GM12878 (cell line): Measurements from ENCODE around the gene PLEKHA5. TPM values are rescaled to one million over a fixed set of nuclear protein-coding genes. Genes with fewer than 3 reads are reported as not detected.

ENCODE experiments used
- ATAC-seq: fragments of 200-7000 bp; cut with Tn5 transposase; 3 replicates; pipeline ENCODE4 v1.9.1; 2020; ENCODE audit warnings: mild to moderate bottlenecking, moderate library complexity
- BruUV-seq: library from RNA; stranded (reverse); fragments of 400-500 nt; replicated peaks from 2 replicates; lab custom pipeline; 2021; lab: Mats Ljungman, UMichigan
- CTCF ChIA-PET: fragments of 300-600 bp; sonication (Branson Sonifier 250); formaldehyde crosslinking; extraction: SDS; loops from one replicate; lab custom pipeline; 2021; ENCODE audit warnings: inconsistent platforms; lab: Yijun Ruan, JAX
- POLR2A ChIA-PET: fragments of 350-600 bp; formaldehyde crosslinking; extraction: SDS; loops from one replicate; lab custom pipeline; 2021; ENCODE audit warnings: inconsistent platforms; lab: Charles Lee
- RAD21 ChIA-PET: fragments of 300-600 bp; sonication (Branson Sonifier 250); formaldehyde crosslinking; loops from one replicate; lab custom pipeline; 2023; ENCODE audit warnings: antibody characterized with exemption; ENCODE audit not compliant: unreplicated experiment; lab: Charles Lee
- SMC1A ChIA-PET: fragments of 300-600 bp; sonication (Branson Sonifier 250); formaldehyde crosslinking; loops from one replicate; lab custom pipeline; 2023; ENCODE audit not compliant: unreplicated experiment, uncharacterized antibody; lab: Charles Lee
- DNase-seq: peaks from one replicate; pipeline ENCODE4 v3.0.0-alpha.2; 2011; ENCODE audit warnings: low read depth, low spot score
- FAIRE-seq: peaks from 3 replicates; lab custom pipeline; 2011; peaks lifted over from hg19 to GRCh38; lab: Jason Lieb, UNC
- H2AFZ ChIP-seq: 2 replicates; pipeline ENCODE4 v1.6.0; 2011; ENCODE audit warnings: low read depth, low read length, control low read depth; ENCODE audit not compliant: control insufficient read depth
- H3K27ac ChIP-seq: 2 replicates; pipeline ENCODE4 v1.5.1; 2011; ENCODE audit warnings: control low read depth; ENCODE audit not compliant: control insufficient read depth, insufficient read depth
- H3K27me3 ChIP-seq, 2 experiments: replicated peaks in 1 of 2; 2 replicates each; pipeline versions ENCODE4 v1.6.0 to v1.6.1; 2011; ENCODE audit warnings: low read length in 1 of 2; ENCODE audit not compliant: control insufficient read depth in 2 of 2, insufficient read depth in 2 of 2
- H3K36me3 ChIP-seq, 2 experiments: 2 replicates each; pipeline ENCODE4 v1.5.1; 2011; ENCODE audit warnings: low read length in 1 of 2; ENCODE audit not compliant: control insufficient read depth in 2 of 2, insufficient read depth in 2 of 2
- H3K4me1 ChIP-seq: 2 replicates; pipeline ENCODE4 v1.6.1; 2011; ENCODE audit warnings: mild to moderate bottlenecking, low read length, moderate library complexity, mixed read lengths; ENCODE audit not compliant: control insufficient read depth, insufficient read depth
- H3K4me2 ChIP-seq: 2 replicates; pipeline ENCODE4 v1.6.0; 2011; ENCODE audit warnings: control low read depth; ENCODE audit not compliant: control insufficient read depth, insufficient read depth
- H3K4me3 ChIP-seq: fragments of 200-600 bp; sonication (generic); 2 replicates; pipeline ENCODE4 v1.5.1; 2016
- H3K79me2 ChIP-seq: 2 replicates; pipeline ENCODE4 v1.6.0; 2011; ENCODE audit warnings: low read length; ENCODE audit not compliant: control insufficient read depth, insufficient read depth
- H3K9ac ChIP-seq: 2 replicates; pipeline ENCODE4 v1.8.0; 2011; ENCODE audit warnings: low read length, control low read depth, mixed read lengths; ENCODE audit not compliant: control insufficient read depth, insufficient read depth
- H3K9me3 ChIP-seq: replicated peaks from 3 replicates; pipeline ENCODE4 v1.5.1; 2011; ENCODE audit warnings: mild to moderate bottlenecking, low read length; ENCODE audit not compliant: control insufficient read depth, insufficient read depth
- H4K20me1 ChIP-seq: 2 replicates; pipeline ENCODE4 v1.6.0; 2011; ENCODE audit not compliant: control insufficient read depth, insufficient read depth
- ATF3 ChIP-seq: IDR thresholded peaks from 2 replicates; pipeline ENCODE4 v1.6.1; 2011; ENCODE audit warnings: low read depth, mild to moderate bottlenecking, low read length, moderate library complexity, borderline replicate concordance; ENCODE audit errors: extremely low read depth
- E4F1 ChIP-seq: fragments of 450-650 bp; IDR thresholded peaks from 2 replicates; pipeline ENCODE4 v1.6.1; 2018; ENCODE audit warnings: borderline replicate concordance, mild to moderate bottlenecking; ENCODE audit not compliant: partially characterized antibody
- ETV6 ChIP-seq, 2 experiments: fragments of 450-650 bp in 1 of 2; IDR thresholded peaks in 1 of 2; conservative IDR thresholded peaks in 1 of 2; 2 replicates each; pipeline ENCODE4 v1.6.1; 2014; ENCODE audit warnings: antibody characterized with exemption in 1 of 2, borderline replicate concordance in 1 of 2, low read depth in 1 of 2, mild to moderate bottlenecking in 1 of 2, moderate library complexity in 1 of 2
- FOXK2 ChIP-seq: fragments of 450-650 bp; IDR thresholded peaks from 2 replicates; pipeline ENCODE4 v1.6.1; 2017; ENCODE audit warnings: mild to moderate bottlenecking, moderate library complexity
- FOXM1 ChIP-seq: IDR thresholded peaks from 2 replicates; pipeline ENCODE4 v1.6.1; 2012; ENCODE audit warnings: low read depth, mild to moderate bottlenecking, inconsistent platforms, low read length, moderate library complexity
- GABPA ChIP-seq: IDR thresholded peaks from 2 replicates; pipeline ENCODE4 v1.6.1; 2014; ENCODE audit warnings: antibody characterized with exemption, low read depth, mild to moderate bottlenecking, inconsistent platforms
- IKZF2 ChIP-seq, 2 experiments: fragments of 450-650 bp; IDR thresholded peaks; 2 replicates each; pipeline ENCODE4 v1.6.1; 2017; ENCODE audit warnings: mild to moderate bottlenecking in 2 of 2, moderate library complexity in 2 of 2
- MLLT1 ChIP-seq: fragments of 450-650 bp; IDR thresholded peaks from 2 replicates; pipeline ENCODE4 v1.6.1; 2016; ENCODE audit warnings: mild to moderate bottlenecking
- MYB ChIP-seq: fragments of 150-350 bp; IDR thresholded peaks from 2 replicates; pipeline ENCODE4 v1.6.1; 2014; ENCODE audit warnings: mild to moderate bottlenecking, low read depth, low read length, borderline replicate concordance
- MYC ChIP-seq: IDR thresholded peaks from 2 replicates; pipeline ENCODE4 v1.6.1; 2011; ENCODE audit warnings: mild to moderate bottlenecking, low read length, moderate library complexity, inconsistent platforms; ENCODE audit not compliant: insufficient read depth, insufficient replicate concordance, insufficient read length, severe bottlenecking
- POU2F2 ChIP-seq: IDR thresholded peaks from 3 replicates; pipeline ENCODE4 v1.6.1; 2011; ENCODE audit warnings: low read depth, mild to moderate bottlenecking, low read length, borderline replicate concordance
- SIX5 ChIP-seq: IDR thresholded peaks from 2 replicates; pipeline ENCODE4 v1.6.1; 2011; ENCODE audit warnings: mild to moderate bottlenecking, low read depth, low read length, moderate library complexity; ENCODE audit not compliant: severe bottlenecking
- SMARCA5 ChIP-seq: fragments of 450-650 bp; IDR thresholded peaks from 2 replicates; pipeline ENCODE4 v1.6.1; 2017; ENCODE audit warnings: mild to moderate bottlenecking
- TARDBP ChIP-seq: IDR thresholded peaks from 2 replicates; pipeline ENCODE4 v1.6.1; 2016; ENCODE audit warnings: borderline replicate concordance
- TCF12 ChIP-seq: IDR thresholded peaks from 2 replicates; pipeline ENCODE4 v1.6.1; 2011; ENCODE audit warnings: low read depth, mild to moderate bottlenecking, low read length
- USF1 ChIP-seq: IDR thresholded peaks from 2 replicates; pipeline ENCODE4 v1.6.1; 2011; ENCODE audit warnings: borderline replicate concordance, low read depth, mild to moderate bottlenecking, moderate library complexity, mixed read lengths, low read length; ENCODE audit not compliant: insufficient read depth; ENCODE audit errors: extremely low read length
- WGBS: methylation state at CpG from one replicate; pipeline ENCODE4 v1.1.6; 2016; ENCODE audit warnings: low lambda C conversion rate; ENCODE audit not compliant: insufficient replicate concordance, insufficient coverage; ENCODE audit errors: missing lambda C conversion rate; 5-methylcytosine and 5-hydroxymethylcytosine counted together
- in situ Hi-C: fragments of 300-500 bp; cut with MboI; formaldehyde crosslinking; loops from 9 replicates; pipeline ENCODE4 v1.14.3; 2018; ENCODE audit warnings: mixed read lengths
- intact Hi-C: fragments of 100-400 bp; cut with micrococcal nuclease; formaldehyde crosslinking; loops from one replicate; pipeline ENCODE4 v1.14.2; 2022; ENCODE audit not compliant: unreplicated experiment
- polyA plus RNA-seq, 11 experiments: library from polyadenylated mRNA; depleted of rRNA in 4 of 11; unstranded in 6 of 11; stranded (reverse) in 5 of 11; fragments of >200 nt; fragmentation: Nextera tagmentation in 4 of 11; fragmentation: Illumina TruSeq in 1 of 11; extraction: Ambion mirVana in 4 of 11; extraction: Trizol in 1 of 11; gene quantifications; 1 replicate in 1 of 11; 2 replicates in 10 of 11; pipeline versions ENCODE4 v1.2.1 to v1.2.3, GENCODE V29; 2011 to 2016; ENCODE audit warnings: inconsistent platforms in 2 of 11, missing spikeins in 2 of 11, low read depth in 1 of 11
- total RNA-seq, 4 experiments: library from RNA; depleted of rRNA in 3 of 4; stranded (reverse); fragments of >200 nt in 3 of 4; fragmentation: Illumina TruSeq in 1 of 4; extraction: Trizol in 1 of 4; gene quantifications; 2 replicates each; pipeline versions ENCODE4 v1.2.1 to v1.2.3, GENCODE V29; 2013 to 2021

The PLEKHA5 gene
- total and polyA plus RNA-seq, 10 of the 15 experiments (the other 5 are each of a cell fraction or from before 2014, with no cell fraction given): 0.09 to 0.33 (median 0.18) TPM; not detected in 3

GRCh38 chr12:19158923-19159322 is 29.4 kb downstream of the PLEKHA5 start:
- no peaks in the 10 kb centered on the region for H4K20me1 ChIP-seq
- TF ChIP-seq TARDBP: no peak
- no peak for TF ChIP-seq SMARCA5
- no peak for TF ChIP-seq E4F1
- no peak for TF ChIP-seq USF1
- TF ChIP-seq POU2F2: no peak
- no peak for TF ChIP-seq TCF12
- no peak for TF ChIP-seq MYB
- TF ChIP-seq ETV6 (conservative IDR thresholded peaks at IDR 0.05 in 1 of 2, IDR thresholded peaks at IDR 0.05 in 1 of 2; ENCODE audit: borderline replicate concordance in 1 of 2, low read depth in 1 of 2): no peak
- TF ChIP-seq SIX5: no peak
- TF ChIP-seq IKZF2 (IDR thresholded peaks at IDR 0.05): no peak
- TF ChIP-seq GABPA: no peak
- no peak for TF ChIP-seq MYC
- TF ChIP-seq ATF3: no peak
- no peak for TF ChIP-seq FOXM1
- no peak for TF ChIP-seq FOXK2
- no peak for TF ChIP-seq MLLT1
- no peak overlapping the region for H3K9ac ChIP-seq
- no peak for FAIRE-seq
- ChIA-PET SMC1A (no interaction called here), CTCF (interaction anchor here (1.0 to 1.2 kb wide), 2 partner anchors 10 to 27 kb away, joined by 3 to 4 read pairs; no protein-coding TSS in a partner anchor), POLR2A (no interaction called here), RAD21 (no interaction called here)
- H3K79me2 ChIP-seq: no peaks in the 10 kb centered on the region
- 28% methylated on average over 1 of the region's 1 CpG for WGBS
- no TSS peak for BruUV-seq
- no peak for DNase-seq
- in situ Hi-C loops: no loop called here
- no peak for ATAC-seq
- no peak overlapping the region for H3K4me3 ChIP-seq
- intact Hi-C loops: no loop called here
- no peaks in the 10 kb centered on the region for H3K27me3 ChIP-seq
- no peak overlapping the region for H3K4me2 ChIP-seq
- no peak overlapping the region for H2AFZ ChIP-seq
- no peaks in the 10 kb centered on the region for H3K4me1 ChIP-seq
- H3K9me3 ChIP-seq: no peaks in the 10 kb centered on the region
- no peaks in the 10 kb centered on the region for H3K36me3 ChIP-seq
- no peak overlapping the region for H3K27ac ChIP-seq
